HL-60/S4 (cell line): ENCODE measurements around the gene POLN.
"Not testable (repeated sequence)": the region's sequence is repeated elsewhere in the genome, so short reads cannot be mapped to it uniquely, and the experiment has no call there.

Experiments
- in situ Hi-C: fragments of 300-500 bp; cut with MboI; formaldehyde crosslinking; loops from 2 replicates; pipeline ENCODE4 v1.14.3; 2022; ENCODE audit warnings: low sequenced_read_pairs

POLN gene

DNA sequence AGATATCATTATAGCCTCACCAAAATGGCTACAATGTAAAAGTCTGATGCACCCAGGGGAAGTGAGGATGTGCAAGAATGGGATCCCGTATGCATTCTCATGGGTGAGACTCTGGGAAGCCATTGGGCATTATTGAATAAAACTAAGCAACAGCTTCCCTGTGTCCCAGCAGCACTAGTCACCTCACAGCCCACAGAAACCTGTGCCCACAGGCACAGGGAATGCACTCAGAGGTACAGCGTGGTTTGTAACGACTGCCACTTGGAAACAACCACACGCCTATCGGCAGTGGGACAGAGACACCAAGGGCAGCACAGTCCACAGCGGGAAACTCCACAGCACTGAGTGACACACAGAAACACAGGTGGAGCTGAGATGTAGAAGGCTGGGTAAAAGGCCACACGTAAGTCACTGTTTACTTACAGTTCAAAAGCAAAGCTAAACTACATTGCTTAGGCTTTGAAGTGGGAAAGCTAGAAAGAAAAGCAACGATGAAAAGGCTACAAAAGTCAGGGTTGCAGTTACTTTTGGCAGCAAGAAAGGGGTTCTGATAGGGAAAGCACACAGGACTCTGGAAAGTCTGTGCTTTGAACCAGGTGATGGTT is 69.2 kb downstream of the POLN start:
- in situ Hi-C loops: no loop called here

DNA sequence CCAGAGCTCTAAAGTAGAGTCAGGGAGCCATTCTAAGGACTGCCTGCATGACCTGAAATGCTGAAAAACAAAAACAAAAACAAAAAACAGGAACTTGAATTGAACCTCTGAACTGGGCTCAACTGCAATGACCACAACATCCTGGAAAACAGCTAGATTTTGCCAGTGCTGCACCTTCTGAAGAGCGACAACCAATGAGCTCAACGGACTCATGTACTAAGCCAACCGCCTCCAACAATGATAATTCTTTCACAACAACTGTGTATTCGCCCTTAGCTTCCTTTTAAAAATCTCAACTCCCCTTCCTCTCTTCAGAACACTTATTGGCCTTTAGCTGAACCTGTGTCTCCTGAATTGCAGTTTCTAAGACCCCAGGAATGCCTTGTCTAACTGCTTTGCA is 69.8 kb downstream of the POLN start:
- in situ Hi-C loops: no loop called here

DNA sequence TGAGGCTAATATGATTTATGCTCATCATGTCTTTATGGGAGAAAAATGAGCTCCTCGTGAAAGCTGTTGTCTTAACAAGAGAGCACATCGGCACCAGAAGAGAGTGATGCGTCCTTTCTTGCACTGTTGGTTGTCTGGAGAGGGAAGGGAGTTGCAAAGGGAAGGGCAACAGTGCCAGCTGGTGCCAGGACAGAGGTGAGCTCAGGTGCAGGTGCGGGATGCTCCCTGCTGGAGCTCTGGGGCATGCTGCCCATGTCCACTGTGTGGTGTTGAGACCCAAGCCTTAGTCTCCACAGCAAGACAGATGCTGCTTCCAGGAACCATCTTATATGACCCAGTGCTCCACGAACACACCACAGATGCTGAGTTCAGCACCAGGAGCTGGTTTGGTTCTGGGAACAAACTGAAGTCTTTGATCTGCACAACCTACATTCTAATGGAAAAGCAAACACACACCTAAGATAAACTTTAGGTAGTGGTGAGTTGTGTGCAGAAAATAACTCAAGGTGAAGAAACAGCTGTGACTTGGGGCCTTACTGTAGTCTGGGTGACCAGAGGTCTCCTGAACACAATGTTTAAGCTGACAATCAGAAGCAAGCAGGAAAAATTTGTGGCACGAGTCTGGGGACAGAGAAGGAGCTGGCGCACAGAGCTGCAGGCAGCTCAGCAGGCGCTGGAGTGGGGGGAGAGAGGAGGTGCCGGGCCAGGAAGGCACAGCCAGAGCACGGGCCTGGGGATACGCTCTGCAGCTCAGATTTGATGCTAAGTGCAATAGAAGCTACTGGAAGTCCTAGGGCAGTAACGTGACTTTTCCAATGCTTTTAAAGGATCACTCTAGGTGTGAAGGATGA is 73.2 kb downstream of the POLN start:
- in situ Hi-C loops: no loop called here

DNA sequence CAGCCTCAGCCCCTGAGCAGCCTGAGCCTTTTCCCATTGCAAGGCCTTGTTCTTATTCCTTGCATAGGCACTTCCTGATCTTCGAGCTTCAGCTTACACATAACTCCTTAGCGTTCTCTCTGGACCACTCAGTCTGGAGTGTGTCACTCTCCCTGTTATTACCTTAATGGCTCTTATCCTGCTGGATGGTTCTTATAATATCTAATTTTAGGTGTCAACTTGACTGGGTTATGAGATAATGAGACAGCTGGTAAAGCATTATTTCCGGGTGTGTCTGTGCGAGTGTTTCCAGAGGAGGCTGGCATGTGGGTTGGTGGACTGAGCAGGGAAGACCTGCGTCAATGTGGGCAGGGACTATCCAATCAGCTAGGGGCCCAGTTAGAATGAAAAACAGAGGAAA is 75.7 kb downstream of the POLN start:
- in situ Hi-C loops: no loop called here

DNA sequence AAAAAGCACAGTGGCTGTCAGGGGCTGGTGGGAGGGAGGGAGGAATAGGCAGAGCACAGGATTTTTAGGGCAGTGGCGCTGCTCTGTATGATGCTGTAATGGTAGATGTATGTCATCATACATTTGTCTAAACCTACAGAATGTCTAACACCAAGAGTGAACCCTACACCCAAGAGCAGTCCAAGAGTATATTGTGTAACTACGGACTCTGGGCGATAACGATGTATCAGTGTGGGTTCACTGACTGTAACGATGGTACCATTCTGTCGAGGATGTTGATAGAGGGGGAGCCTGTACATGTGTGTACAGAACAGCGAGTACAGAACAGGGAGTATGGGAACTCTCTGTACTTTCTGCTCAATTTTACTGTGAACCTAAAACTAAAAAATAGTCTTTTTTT is 76.5 kb downstream of the POLN start:
- in situ Hi-C loops: no loop called here

DNA sequence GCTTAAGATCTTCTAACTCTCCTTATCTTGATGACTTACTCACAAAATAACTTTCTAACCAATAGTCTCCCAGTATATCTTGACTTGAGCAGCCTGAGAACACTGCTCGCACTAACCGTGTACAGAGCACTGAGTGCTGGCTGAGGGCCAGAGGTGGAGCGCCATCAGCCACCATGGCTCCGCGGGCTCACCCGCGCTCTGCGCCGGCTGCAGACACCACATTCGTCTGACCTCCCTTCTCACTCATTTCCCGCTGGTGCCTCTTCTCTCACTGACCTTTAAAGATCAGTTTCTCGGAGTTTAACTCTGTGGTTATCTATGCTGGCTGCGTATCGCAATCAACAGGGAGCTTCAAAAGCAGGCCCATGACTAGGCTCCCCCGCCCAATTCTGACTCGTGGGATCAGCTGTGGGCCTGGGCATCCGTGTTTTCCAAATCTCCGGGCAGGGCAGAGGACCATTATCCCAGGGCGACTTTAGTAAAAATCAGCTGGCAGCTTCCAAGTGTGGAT is 78.6 kb downstream of the POLN start:
- in situ Hi-C loops: no loop called here

DNA sequence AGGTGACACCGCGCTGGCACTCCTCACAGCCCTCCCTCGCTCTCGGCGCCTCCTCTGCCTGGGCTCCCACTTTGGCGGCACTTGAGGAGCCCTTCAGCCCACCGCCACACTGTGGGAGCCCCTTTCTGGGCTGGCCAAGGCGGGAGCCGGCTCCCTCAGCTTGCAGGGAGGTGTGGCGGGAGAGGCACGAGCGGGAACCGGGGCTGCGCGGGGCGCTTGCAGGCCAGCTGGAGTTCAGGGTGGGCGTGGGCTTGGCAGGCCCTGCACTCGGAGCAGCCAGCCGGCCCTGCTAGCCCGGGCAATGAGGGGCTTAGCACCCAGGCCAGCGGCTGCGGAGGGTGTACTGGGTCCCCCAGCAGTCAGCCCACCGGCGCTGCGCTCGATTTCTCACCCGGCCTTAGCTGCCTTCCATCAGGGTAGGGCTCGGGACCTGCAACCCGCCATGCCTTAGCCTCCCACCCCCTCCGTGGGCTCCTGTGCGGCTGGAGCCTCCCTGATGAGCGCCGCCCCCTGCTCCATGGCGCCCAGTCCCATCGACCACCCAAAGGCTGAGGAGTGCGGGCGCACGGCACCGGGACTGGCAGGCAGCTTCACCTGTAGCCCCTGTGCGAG is 80.7 kb downstream of the POLN start:
- in situ Hi-C loops: not testable (repeated sequence)

DNA sequence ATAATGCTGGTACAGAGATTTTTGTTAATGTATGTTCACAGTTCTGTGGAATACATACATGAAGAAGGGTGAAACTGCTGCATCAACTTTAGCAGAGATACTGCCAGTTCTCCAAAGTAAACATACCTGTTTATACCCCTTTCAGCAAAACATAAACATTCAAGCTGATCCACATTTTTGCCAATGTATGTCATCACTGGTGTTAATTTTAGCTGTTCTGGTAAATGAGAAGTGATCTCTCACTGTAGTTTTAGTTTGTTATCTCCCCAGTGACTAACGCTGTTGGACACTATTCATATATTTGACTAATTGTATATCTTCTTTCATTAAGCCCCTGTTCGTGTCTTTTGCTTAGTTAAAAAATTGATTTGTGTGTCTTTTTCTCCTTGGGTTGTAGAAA is 82.0 kb downstream of the POLN start:
- in situ Hi-C loops: no loop called here

DNA sequence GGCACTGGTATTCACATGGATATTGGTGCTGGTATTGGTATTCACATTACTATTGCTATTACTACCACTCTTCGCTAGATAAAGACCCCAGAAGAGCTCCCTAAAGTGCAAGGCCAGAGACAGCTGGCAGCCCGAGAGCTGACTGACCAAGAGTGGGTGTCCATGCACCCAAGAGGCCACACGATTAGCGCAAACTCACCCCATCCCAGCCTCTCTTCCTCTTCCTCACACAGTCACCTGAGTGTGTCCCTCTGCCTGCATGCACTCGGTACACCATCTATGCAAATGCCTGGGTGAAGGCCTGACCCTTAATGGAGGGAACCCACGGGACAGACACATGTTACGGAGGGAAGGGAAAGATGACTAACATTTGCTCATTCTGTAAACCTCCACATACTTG is 86.7 kb downstream of the POLN start:
- in situ Hi-C loops: no loop called here

DNA sequence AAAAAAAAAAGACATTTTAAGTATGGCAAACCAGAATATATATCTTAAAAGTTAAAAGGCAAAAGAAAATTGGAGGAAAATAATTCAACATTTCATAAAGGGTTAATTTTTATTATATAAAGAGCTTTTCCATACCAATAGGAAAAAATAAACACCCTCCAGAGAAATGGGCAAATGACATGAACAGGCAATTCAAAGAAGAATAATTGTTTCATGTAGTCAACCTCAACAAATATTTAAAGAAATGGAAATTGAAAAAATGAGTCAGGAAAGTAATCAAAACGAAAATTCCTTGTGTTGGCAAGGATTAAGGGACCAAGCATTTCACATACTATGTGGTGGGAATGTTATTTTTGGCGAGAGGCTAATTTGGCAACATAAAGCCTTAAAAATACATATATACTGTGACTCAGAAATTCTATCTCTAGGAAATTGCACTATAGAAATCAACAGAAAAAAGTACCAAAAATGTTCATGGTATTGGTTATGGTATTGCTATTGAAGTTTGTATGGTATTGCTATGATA is 87.6 kb downstream of the POLN start:
- in situ Hi-C loops: no loop called here

DNA sequence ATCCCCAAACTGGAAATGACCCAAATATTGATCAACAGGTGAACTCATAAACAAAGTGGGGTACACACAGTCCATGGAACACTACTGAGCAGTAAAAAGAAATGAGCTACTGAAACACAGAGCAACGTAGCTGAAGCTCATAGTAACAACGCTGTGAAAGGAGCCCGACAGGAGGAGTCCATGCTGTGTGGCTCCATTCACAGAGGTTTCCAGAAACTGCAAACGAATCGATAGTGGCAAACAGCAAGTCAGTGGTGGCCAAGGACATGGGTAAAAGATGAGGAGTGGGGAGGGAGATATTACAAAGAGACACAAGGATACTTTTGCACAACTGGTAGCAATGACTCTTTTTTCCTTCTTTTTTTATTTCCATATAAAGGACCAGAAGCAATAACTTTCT is 90.4 kb downstream of the POLN start:
- in situ Hi-C loops: no loop called here

DNA sequence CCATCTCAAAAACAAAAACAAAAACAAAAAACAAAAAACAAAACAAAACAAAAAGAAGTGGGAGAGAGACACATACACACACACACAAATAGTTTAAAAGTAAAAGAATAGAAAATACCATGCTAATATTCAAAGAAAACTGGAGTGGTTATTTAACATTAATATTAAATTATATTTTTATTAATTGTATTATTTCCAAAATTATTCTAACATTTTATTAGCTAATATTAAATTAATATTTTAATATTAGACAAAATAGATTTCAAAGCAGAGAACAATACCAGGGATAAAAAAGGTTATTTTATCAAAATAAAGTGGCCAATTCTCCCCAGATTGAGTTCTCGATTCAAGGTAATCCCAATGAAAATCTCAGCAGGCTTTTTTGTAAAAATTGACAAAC is 91.8 kb downstream of the POLN start:
- in situ Hi-C loops: no loop called here

DNA sequence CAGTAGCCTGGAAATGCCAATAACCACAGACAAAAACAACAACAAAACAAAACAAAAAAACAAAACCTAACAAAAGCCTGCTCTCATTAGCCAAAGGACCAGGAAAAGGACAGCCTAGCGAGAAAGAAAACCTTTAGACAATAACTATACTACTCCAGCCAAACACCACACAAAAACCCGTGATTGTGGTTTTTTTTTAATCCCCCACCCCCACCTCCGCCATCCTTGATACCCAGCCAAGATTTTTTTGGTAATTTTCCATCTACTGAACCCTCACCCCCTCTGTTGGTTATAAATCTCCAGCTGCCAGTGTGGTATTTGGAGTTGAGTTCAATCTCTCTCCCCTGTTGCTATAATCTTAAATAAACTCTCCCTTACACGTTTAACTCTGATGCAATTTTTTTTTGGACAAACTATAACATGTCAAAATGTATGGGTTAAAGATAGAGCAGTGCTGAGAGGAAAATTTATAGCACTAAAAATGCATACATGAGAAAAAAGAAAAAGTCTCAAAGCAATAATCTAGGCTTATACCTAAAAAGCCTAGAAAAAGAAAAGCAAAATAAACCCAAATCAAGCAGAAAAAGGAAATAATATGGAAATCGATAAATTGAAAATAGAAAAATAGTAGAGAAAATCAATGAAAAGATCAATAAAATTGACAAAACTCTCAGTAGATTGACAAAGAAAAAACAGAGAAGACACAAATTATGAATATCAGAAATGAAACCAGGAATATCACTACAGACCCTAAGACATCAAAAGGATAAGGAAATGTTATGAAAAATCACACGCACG is 99.1 kb downstream of the POLN start:
- in situ Hi-C loops: no loop called here

DNA sequence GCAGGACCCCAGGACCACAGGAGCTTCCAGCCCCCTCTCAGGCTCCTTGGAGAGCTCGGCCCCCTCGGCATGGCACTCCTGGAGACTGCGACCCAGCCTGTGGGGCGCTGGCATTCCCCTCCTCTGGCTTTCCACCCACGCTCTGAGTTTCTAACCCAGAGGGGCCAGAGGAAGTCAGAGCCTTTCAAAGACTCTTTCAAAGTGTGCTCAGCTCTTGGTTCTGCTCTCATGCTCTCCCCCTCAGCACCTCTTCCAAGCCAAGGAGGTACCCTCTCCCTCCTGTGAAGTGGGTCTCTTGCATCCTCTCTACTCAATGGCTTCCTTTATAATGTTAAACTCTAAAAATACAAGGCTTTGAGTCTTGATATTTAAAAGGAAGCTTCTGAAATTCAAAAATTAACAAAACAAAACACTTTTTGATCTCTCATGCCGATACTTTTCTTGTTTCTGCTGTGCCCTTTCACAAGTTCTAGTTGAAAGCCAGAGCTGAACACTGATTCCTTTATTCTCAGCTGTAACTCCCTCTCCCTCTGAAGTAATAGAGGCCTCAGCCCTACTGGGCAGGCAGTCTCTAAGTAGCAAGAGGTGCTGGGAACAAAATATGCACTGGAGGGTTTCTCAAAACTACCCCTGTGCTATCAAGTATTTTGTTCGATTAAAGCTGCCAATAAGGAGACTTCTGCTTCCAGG is 100.0 kb downstream of the POLN start:
- in situ Hi-C loops: no loop called here

DNA sequence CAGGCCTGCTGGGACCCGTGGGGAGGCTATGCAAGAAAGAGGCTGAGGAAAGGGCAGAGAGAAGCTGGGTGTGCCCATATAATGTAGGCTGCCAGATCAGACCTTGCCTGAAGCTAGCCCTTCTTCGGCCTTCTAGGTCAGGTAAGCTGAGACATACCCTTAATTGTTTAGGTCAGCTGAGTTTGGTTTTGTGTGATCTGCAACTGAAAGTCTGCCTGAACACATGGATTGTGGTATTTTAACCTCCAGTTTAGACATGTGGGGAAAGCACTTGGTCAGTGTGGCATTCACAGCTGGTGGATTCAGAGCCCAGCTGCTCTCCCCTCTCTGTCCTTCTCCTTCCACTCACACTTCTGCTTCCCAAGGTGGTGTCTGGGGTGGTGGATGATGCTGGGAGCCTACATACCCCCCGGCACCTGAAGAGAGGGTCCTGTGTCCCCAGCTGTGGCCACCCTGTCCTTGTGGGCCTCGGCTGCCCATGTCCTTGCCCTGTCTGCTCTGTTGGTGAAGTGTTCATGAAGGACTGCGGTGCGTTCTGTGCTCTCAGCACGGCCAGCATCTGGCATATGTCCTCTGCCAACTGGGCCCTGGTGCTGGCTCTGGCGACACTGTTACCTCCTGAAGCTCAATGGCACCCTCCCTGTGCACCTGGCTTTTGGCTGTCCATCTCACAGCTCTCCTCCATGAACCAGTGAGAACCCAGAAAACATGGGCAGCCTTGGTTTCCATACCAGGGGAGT is 100.7 kb downstream of the POLN start:
- in situ Hi-C loops: no loop called here

DNA sequence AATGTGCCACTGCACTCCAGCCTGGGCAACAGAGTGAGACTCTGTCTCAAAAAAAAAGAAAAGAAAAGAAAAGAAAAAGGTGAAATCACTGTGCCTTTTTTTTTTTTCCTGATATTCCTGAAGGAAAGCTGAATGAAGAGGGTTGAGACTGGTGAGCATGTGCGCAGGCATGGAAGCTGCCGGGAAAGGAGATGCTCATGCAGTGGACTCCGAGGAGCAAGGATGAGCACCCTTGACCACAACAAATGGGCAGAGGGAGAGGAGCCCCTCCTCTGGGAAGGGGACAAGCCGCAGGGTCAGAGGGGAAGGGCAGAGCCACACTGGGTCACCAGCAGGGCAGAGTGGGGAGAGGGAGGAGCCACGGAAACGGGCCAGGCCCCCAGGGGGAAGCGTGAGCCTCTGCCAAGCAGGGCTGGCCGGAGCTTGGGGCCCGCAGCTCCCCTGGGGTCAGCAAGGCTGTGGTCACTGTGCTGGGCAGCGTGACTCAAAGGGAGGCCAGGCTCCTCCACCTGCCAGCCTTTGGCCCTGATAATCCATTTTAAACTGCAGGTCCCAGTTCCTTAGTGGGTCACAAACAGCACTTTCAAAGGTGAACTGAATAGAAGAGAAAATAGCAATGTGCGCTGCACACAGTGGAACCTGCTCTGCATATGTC is 102.9 kb downstream of the POLN start:
- in situ Hi-C loops: no loop called here

DNA sequence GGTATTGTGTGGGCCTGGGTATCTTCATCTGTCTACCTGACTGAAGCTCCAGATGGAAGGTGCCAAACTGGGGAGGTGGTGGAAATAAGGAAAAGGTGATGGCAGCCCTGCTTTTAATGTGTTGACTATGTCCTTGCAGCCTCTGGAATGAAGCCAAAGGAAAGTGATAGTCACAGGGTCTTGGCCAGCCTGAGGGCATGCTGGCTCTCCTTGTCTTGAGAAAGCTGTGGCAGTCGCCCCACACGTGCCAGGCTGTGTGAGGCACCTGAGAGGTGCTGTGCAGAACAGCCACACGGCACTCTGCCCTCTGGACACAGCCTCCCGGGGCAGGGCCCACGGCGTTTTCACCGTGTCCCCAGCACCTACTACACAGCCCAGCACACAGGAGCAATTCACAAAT is 105.2 kb downstream of the POLN start:
- in situ Hi-C loops: no loop called here

DNA sequence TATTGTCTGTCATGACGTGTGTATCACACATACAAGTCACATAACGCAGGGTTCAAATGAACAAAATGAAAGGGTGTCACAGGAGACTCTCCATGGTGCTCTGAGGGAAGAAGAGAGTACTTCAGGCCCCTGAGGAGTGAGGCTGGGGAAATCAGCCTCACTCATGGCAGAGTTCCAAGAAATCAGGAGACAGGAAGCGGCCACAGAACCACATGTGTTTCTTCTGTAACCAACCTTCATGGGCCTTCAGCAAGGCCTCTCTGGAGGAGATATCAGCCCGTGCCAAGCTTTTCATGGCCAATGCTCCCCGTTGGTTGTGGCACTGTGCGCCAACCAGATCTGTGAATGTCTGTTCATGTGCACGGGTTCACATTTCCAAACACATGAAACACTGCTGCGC is 106.8 kb downstream of the POLN start:
- in situ Hi-C loops: no loop called here

DNA sequence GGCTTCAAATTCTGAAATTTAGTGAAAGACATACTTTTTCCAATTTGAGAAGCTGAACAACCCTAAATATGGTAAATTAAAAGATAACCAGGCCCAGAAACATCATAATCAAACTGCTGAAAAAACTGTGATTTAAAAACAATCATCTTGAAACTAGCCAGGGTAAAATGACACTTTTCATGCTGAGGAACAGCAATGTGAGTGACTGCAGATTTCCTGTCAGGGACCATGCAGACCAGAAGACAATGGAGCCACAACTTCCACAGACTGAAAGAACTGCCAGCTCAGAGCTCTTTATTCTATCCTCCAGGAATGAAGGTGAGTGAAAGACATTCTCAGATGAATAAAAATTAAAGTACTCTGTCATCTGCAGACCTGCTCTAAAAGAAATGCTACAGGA is 109.5 kb downstream of the POLN start:
- in situ Hi-C loops: no loop called here
